GM23248 (cell line): Measurements from ENCODE around the gene RFPL1.

Experiments
- EZH2 ChIP-seq: fragments of 200-600 bp; sonication (generic); IDR thresholded peaks from 2 replicates; pipeline ENCODE4 v1.6.1; 2018; ENCODE audit warnings: antibody characterized with exemption, mild to moderate bottlenecking; ENCODE audit not compliant: insufficient read depth, poor library complexity, severe bottlenecking
- EZH2phosphoT487 ChIP-seq: fragments of 200-600 bp; sonication (generic); IDR thresholded peaks from 2 replicates; pipeline ENCODE4 v1.6.1; 2018; ENCODE audit warnings: antibody characterized with exemption, moderate library complexity, mild to moderate bottlenecking, low read depth; ENCODE audit not compliant: insufficient read depth

GRCh38 chr22:29400576-29400975 is 37.8 kb upstream of the RFPL1 start:
- TF ChIP-seq EZH2 (no peak), EZH2phosphoT487 (no peak)
